Measurements from ENCODE around the gene CARMIL3.
"Not testable (repeated sequence)": the region's sequence is repeated elsewhere in the genome, so short reads cannot be mapped to it uniquely, and the experiment has no call there.

CARMIL3 gene

GRCh38 chr14:24051789-24052655 lies at the start of gene CARMIL3:
CARMIL3 (plus strand) TSS chr14:24052009; CDS start chr14:24052154, 145 bp downstream.
- CTCF ChIA-PET = interaction anchor here (0.8 to 3.6 kb wide), 12 partner anchors 8 to 245 kb away, joined by 3 to 43 read pairs (median 4); partner anchors contain the start of genes DCAF11, NRL and PCK2
- peak within 1 kb of the TSS; percentile 58 for H3K4me3 ChIP-seq (ENCODE audit: low read depth, low read length)
- POLR2A ChIA-PET = interaction anchor here (0.7 to 2.2 kb wide), 2 partner anchors 42 to 380 kb away, joined by 3 to 7 read pairs; partner anchors contain the start of gene PCK2
- TF ChIP-seq CTCF (IDR thresholded peaks at IDR 0.05; ENCODE audit: insufficient read depth, low read length, missing control alignments) = no peak
- DNase-seq (ENCODE audit: low read depth, low spot score) = no peak

- CTCF ChIA-PET; POLR2A ChIA-PET; DNase-seq (ENCODE audit: low read depth, low spot score): not testable (repeated sequence)
- H3K4me3 ChIP-seq (ENCODE audit: low read depth, low read length) = peak overlapping the region; percentile 43
These were observed 45.4 kb upstream of the CARMIL3 start for GRCh38 chr14:24006471-24006816.

- DNase-seq (ENCODE audit: low read depth, low spot score); CTCF ChIA-PET: not testable (repeated sequence)
These were observed 44.8 kb upstream of the CARMIL3 start for GRCh38 chr14:24006817-24007652.

GRCh38 chr14:24011051-24011450 lies 40.8 kb upstream of the CARMIL3 start:
- ChIA-PET CTCF (interaction anchor here (1.0 to 2.7 kb wide), 3 partner anchors 35 to 83 kb away, joined by 3 to 12 read pairs (median 3); partner anchors contain the start of gene PCK2), POLR2A (no interaction called here)
- no peak for TF ChIP-seq CTCF (IDR thresholded peaks at IDR 0.05; ENCODE audit: insufficient read depth, low read length, missing control alignments)
- no peak for DNase-seq (ENCODE audit: low read depth, low spot score)
- no peak overlapping the region for H3K4me3 ChIP-seq (ENCODE audit: low read depth, low read length)

More at GRCh38 chr14:24006817-24007652, 44.8 kb upstream of the CARMIL3 start:
- POLR2A ChIA-PET = not testable (repeated sequence)
- H3K4me3 ChIP-seq (ENCODE audit: low read depth, low read length) = peak overlapping the region; percentile 49

GRCh38 chr14:24012726-24013273 lies 39.0 kb upstream of the CARMIL3 start:
- CTCF ChIA-PET = interaction anchor here (1.4 to 2.7 kb wide), 3 partner anchors 78 to 96 kb away, joined by 3 to 12 read pairs (median 7); no protein-coding TSS in a partner anchor
- DNase-seq (ENCODE audit: low read depth, low spot score); POLR2A ChIA-PET; H3K4me3 ChIP-seq (ENCODE audit: low read depth, low read length): not testable (repeated sequence)

GRCh38 chr14:24013654-24014514 lies 37.9 kb upstream of the CARMIL3 start:
- H3K4me3 ChIP-seq (ENCODE audit: low read depth, low read length) = no peak overlapping the region
- POLR2A ChIA-PET = no interaction called here
- no peak for DNase-seq (ENCODE audit: low read depth, low spot score)
- TF ChIP-seq CTCF (IDR thresholded peaks at IDR 0.05; ENCODE audit: insufficient read depth, low read length, missing control alignments) = peak; percentile 75
- CTCF ChIA-PET = interaction anchor here (0.7 to 2.7 kb wide), 13 partner anchors 28 to 148 kb away, joined by 3 to 26 read pairs (median 5); partner anchors contain the start of genes CPNE6 and IRF9

- POLR2A ChIA-PET; H3K4me3 ChIP-seq (ENCODE audit: low read depth, low read length); DNase-seq (ENCODE audit: low read depth, low spot score): not testable (repeated sequence)
- CTCF ChIA-PET = interaction anchor here (0.6 to 2.6 kb wide), 3 partner anchors 39 to 77 kb away, joined by 4 to 26 read pairs (median 18); no protein-coding TSS in a partner anchor
These were observed 36.1 kb upstream of the CARMIL3 start for GRCh38 chr14:24015745-24016144.

- POLR2A ChIA-PET; DNase-seq (ENCODE audit: low read depth, low spot score); CTCF ChIA-PET: not testable (repeated sequence)
These were observed 32.8 kb upstream of the CARMIL3 start for GRCh38 chr14:24018978-24019377.

GRCh38 chr14:24019944-24020343 lies 31.9 kb upstream of the CARMIL3 start:
- H3K4me3 ChIP-seq (ENCODE audit: low read depth, low read length); POLR2A ChIA-PET; CTCF ChIA-PET; DNase-seq (ENCODE audit: low read depth, low spot score): not testable (repeated sequence)

More at GRCh38 chr14:24018978-24019377, 32.8 kb upstream of the CARMIL3 start:
- H3K4me3 ChIP-seq (ENCODE audit: low read depth, low read length) = not testable (repeated sequence)

GRCh38 chr14:24020520-24020919 lies 31.3 kb upstream of the CARMIL3 start:
- CTCF ChIA-PET; H3K4me3 ChIP-seq (ENCODE audit: low read depth, low read length); POLR2A ChIA-PET; DNase-seq (ENCODE audit: low read depth, low spot score): not testable (repeated sequence)

- POLR2A ChIA-PET; CTCF ChIA-PET; H3K4me3 ChIP-seq (ENCODE audit: low read depth, low read length); DNase-seq (ENCODE audit: low read depth, low spot score): not testable (repeated sequence)
These were observed 26.8 kb upstream of the CARMIL3 start for GRCh38 chr14:24024939-24025418.

Measured in AG04449 (cell line).